Measurements from ENCODE around the gene ACTN2. TPM values are rescaled to one million over a fixed set of nuclear protein-coding genes. Genes with fewer than 3 reads are reported as not detected.

ACTN2 gene
- total RNA-seq, 1 donor from 2014 or later: 1.5 TPM

DNA sequence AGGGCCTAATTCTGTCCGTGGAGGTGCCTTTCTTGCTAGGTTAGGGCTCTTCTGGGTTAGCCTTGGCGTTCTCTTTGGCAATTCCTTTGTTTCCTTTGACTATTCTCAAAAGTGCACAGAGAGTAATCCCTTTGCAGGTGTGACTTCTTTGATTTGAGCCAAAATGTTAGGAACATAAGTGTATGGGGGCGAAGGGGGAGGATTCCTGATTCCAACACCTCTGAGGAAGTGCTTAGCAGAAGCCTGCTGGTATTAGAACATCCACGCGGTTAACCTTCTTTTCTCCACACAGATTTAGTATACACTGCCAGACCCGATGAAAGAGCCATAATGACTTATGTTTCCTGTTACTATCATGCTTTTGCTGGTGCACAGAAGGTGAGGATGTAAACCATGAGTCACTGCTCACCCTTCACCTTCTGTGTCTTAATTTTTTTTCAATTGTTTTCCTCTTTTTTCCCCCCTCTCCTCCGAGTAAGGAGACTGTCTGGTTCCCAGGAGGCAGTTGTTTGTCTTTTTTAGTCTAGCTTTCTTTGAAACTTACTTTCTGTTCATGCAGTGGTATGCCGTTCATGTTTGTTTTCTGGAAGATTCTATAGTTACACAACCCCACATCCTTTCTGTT, 48.0 kb downstream of the ACTN2 start:
- DNase-seq (ENCODE audit: extremely low spot score in 2 of 2): no peak
- Histone ChIP-seq H3K27me3 (no peaks in the 10 kb centered on the region), H3K4me3 (no peak overlapping the region), H3K36me3 (no peaks in the 10 kb centered on the region), H3K9me3 (no peaks in the 10 kb centered on the region), H3K27ac (no peak overlapping the region), H3K4me1 (no peaks in the 10 kb centered on the region)
- TF ChIP-seq POLR2A (IDR thresholded peaks at IDR 0.05) (no peak), POLR2AphosphoS5 (IDR thresholded peaks at IDR 0.05; ENCODE audit: insufficient read depth in 1 of 2, low read depth in 1 of 2) (no peak)
- TF ChIP-seq, protein P1, sequence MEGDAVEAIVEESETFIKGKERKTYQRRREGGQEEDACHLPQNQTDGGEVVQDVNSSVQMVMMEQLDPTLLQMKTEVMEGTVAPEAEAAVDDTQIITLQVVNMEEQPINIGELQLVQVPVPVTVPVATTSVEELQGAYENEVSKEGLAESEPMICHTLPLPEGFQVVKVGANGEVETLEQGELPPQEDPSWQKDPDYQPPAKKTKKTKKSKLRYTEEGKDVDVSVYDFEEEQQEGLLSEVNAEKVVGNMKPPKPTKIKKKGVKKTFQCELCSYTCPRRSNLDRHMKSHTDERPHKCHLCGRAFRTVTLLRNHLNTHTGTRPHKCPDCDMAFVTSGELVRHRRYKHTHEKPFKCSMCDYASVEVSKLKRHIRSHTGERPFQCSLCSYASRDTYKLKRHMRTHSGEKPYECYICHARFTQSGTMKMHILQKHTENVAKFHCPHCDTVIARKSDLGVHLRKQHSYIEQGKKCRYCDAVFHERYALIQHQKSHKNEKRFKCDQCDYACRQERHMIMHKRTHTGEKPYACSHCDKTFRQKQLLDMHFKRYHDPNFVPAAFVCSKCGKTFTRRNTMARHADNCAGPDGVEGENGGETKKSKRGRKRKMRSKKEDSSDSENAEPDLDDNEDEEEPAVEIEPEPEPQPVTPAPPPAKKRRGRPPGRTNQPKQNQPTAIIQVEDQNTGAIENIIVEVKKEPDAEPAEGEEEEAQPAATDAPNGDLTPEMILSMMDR (IDR thresholded peaks at IDR 0.05): no peak
- intact Hi-C loops (cut with DNase I): no loop called here

GRCh38 chr1:236736761-236737160, 50.5 kb downstream of the ACTN2 start:
- TF ChIP-seq POLR2A (IDR thresholded peaks at IDR 0.05): no peak
- no peak for TF ChIP-seq POLR2AphosphoS5 (IDR thresholded peaks at IDR 0.05; ENCODE audit: insufficient read depth in 1 of 2, low read depth in 1 of 2)
- TF ChIP-seq, protein P1 (IDR thresholded peaks at IDR 0.05): no peak
- intact Hi-C loops (cut with DNase I): no loop called here
- Histone ChIP-seq H3K27ac (no peak overlapping the region), H3K27me3 (no peaks in the 10 kb centered on the region), H3K9me3 (no peaks in the 10 kb centered on the region), H3K4me3 (no peak overlapping the region), H3K4me1 (no peaks in the 10 kb centered on the region), H3K36me3 (no peaks in the 10 kb centered on the region)
- DNase-seq (ENCODE audit: extremely low spot score in 2 of 2): no peak

DNA sequence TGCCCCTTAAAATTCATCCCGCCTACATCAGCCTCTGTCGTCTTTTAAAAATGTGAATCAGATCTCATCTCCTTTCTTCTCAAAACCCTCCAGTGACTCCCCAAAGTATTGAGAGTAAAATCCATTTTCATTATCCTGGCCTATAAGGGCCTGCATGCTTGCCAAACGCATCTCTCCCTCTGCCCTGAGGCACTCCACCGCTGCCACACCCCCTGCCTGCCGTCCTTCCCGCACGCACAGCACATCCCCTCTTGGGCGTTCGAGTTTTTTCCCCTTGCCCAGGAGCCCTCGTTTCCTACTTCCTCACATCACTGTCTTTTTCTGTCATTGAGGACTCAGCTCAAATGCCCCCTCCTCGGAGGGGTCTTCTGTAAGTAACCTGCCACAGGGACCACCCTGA, 55.5 kb downstream of the ACTN2 start:
- TF ChIP-seq, protein P1 (IDR thresholded peaks at IDR 0.05): no peak
- TF ChIP-seq POLR2A (IDR thresholded peaks at IDR 0.05) (no peak), POLR2AphosphoS5 (IDR thresholded peaks at IDR 0.05; ENCODE audit: insufficient read depth in 1 of 2, low read depth in 1 of 2) (no peak)
- intact Hi-C loops (cut with DNase I): no loop called here
- Histone ChIP-seq H3K4me3 (no peak overlapping the region), H3K4me1 (no peaks in the 10 kb centered on the region), H3K27ac (no peak overlapping the region), H3K9me3 (no peaks in the 10 kb centered on the region), H3K27me3 (no peaks in the 10 kb centered on the region), H3K36me3 (no peaks in the 10 kb centered on the region)
- no peak for DNase-seq (ENCODE audit: extremely low spot score in 2 of 2)

DNA sequence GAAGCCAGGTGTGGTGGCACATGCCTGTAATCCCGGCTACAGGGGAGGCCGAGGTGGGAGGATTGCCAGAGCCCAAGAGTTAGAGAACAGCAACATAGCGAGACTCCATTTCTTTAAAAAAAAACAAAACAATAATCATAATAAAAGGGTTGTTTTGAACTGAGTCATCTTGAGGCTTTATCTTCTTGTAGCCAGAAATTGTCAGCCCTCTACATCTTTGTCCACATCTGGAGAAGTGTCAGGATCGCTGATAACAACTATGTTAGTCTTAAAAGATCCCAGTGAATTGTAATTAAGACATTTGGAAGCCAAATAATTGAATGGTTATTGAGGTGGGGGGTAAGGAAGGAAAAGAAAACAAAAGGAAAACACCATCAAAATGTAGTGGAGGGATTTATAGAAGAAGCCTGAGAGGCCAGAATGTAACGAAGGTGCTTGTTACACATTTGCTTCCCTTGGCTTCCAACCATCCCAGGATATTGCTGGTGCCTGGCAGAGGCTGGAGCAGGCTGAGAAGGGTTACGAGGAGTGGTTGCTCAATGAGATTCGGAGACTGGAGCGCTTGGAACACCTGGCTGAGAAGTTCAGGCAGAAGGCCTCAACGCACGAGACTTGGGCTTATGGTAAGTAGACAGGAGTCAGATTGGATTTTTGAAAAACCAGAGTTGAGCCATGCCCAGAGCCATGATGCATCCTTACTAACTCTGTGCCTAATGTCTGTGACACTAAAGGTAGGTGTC, 56.3 kb downstream of the ACTN2 start:
- intact Hi-C loops (cut with DNase I): no loop called here
- no peak for TF ChIP-seq POLR2A (IDR thresholded peaks at IDR 0.05)
- no peak for TF ChIP-seq POLR2AphosphoS5 (IDR thresholded peaks at IDR 0.05; ENCODE audit: insufficient read depth in 1 of 2, low read depth in 1 of 2)
- TF ChIP-seq, protein P1 (IDR thresholded peaks at IDR 0.05): no peak
- Histone ChIP-seq H3K27me3 (no peaks in the 10 kb centered on the region), H3K9me3 (no peaks in the 10 kb centered on the region), H3K4me1 (no peaks in the 10 kb centered on the region), H3K4me3 (no peak overlapping the region), H3K36me3 (no peaks in the 10 kb centered on the region), H3K27ac (no peak overlapping the region)
- no peak for DNase-seq (ENCODE audit: extremely low spot score in 2 of 2)

DNA sequence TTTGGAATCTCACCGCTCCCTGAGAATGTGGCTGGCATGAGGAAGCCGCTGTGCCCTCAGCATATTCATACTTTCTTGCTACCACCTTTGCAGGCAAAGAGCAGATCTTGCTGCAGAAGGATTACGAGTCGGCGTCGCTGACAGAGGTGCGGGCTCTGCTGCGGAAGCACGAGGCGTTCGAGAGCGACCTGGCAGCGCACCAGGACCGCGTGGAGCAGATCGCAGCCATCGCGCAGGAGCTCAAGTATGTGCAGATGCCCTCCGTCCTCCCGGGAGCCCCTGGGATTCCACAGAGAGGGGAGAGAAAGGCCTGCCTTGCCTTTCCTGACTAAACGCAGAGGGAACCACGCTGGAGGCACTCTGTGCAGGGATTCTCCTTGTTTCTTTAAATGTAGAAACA, 58.2 kb downstream of the ACTN2 start:
- TF ChIP-seq, protein P1 (IDR thresholded peaks at IDR 0.05): no peak
- TF ChIP-seq POLR2AphosphoS5 (IDR thresholded peaks at IDR 0.05; ENCODE audit: insufficient read depth in 1 of 2, low read depth in 1 of 2): no peak
- intact Hi-C loops (cut with DNase I): no loop called here

More for the DNA sequence above, 58.2 kb downstream of the ACTN2 start:
- Histone ChIP-seq H3K27me3 (no peaks in the 10 kb centered on the region), H3K36me3 (no peaks in the 10 kb centered on the region), H3K27ac (no peak overlapping the region), H3K9me3 (no peaks in the 10 kb centered on the region), H3K4me3 (no peak overlapping the region), H3K4me1 (no peaks in the 10 kb centered on the region)
- no peak for DNase-seq (ENCODE audit: extremely low spot score in 2 of 2)
